Heart right ventricle (tissue), 16 donors: ENCODE data around the gene MSLN. TPM values are rescaled to one million over a fixed set of nuclear protein-coding genes. Genes with fewer than 3 reads are reported as not detected.

Experiments used
- ATAC-seq, 8 donors: fragments of 200-7000 bp; cut with Tn5 transposase; one replicate each; pipeline ENCODE4 v1.9.1; 2020; ENCODE audit warnings: mild to moderate bottlenecking in 8 of 8, moderate library complexity in 8 of 8, moderate number of reproducible peaks in 1 of 8
- DNase-seq, 2 donors: peaks; one replicate each; pipeline ENCODE4 v3.0.0-alpha.2; 2020
- H3K27ac ChIP-seq, 10 donors: fragments of 200-600 bp; sonication (generic) in 2 of 10; one replicate each; pipeline versions ENCODE4 v1.5.0 to v1.8.0; 2020 to 2022; ENCODE audit warnings: mild to moderate bottlenecking in 3 of 10
- H3K27me3 ChIP-seq, 7 donors: fragments of 200-600 bp; one replicate each; pipeline ENCODE4 v1.8.0; 2021 to 2022; ENCODE audit warnings: mild to moderate bottlenecking in 2 of 7
- H3K36me3 ChIP-seq, 9 donors: fragments of 200-600 bp; sonication (generic) in 1 of 9; one replicate each; pipeline versions ENCODE4 v1.5.0 to v1.8.0; 2020 to 2022; ENCODE audit warnings: mild to moderate bottlenecking in 2 of 9
- H3K4me1 ChIP-seq, 9 donors: fragments of 200-600 bp; sonication (generic) in 1 of 9; one replicate each; pipeline versions ENCODE4 v1.5.0 to v1.8.0; 2020 to 2022; ENCODE audit warnings: mild to moderate bottlenecking in 4 of 9
- H3K4me3 ChIP-seq, 10 donors: fragments of 200-600 bp; sonication (generic) in 2 of 10; one replicate each; pipeline versions ENCODE4 v1.5.0 to v1.8.0; 2020 to 2022; ENCODE audit warnings: mild to moderate bottlenecking in 7 of 10, moderate library complexity in 2 of 10
- H3K9me3 ChIP-seq, 11 donors: fragments of 200-600 bp in 10 of 11; sonication (generic) in 2 of 11; one replicate each; pipeline versions ENCODE4 v1.5.0 to v1.8.0; 2013 to 2022; ENCODE audit warnings: mild to moderate bottlenecking in 2 of 11, control low read depth in 1 of 11, moderate library complexity in 1 of 11
- WGBS, 2 donors: extraction: QIAGEN DNeasy Blood & Tissue Kit; methylation state at CpG; one replicate each; pipeline ENCODE4 v1.1.7; 2013; ENCODE audit warnings: inconsistent platforms in 1 of 2; 5-methylcytosine and 5-hydroxymethylcytosine counted together
- intact Hi-C, 10 donors: fragments of 100-400 bp; cut with DNase I; formaldehyde crosslinking; loops; one replicate each; pipeline versions ENCODE4 v1.11.1 to v1.14.2; 2022
- polyA plus RNA-seq, 2 donors: library from polyadenylated mRNA; stranded (reverse); fragments of 200-250 nt; gene quantifications; one replicate each; pipeline ENCODE4 v1.2.3, GENCODE V29; 2013
- total RNA-seq, 10 donors: library from RNA; stranded (reverse); fragmentation: NEBNext Ultra II Directional in 3 of 10; extraction: Animal tissue kit (Norgen Biotek cat#: 25700) in 3 of 10; gene quantifications; one replicate each; pipeline versions ENCODE4 v1.2.1 to v1.2.4, GENCODE V29; 2021 to 2023
- TF ChIP-seq, protein P1 (sequence below), 9 donors: fragments of 200-600 bp; sonication (generic) in 2 of 9; IDR thresholded peaks; one replicate each; pipeline versions ENCODE4 v1.5.0 to v1.8.0; 2021 to 2022; ENCODE audit warnings: antibody characterized with exemption in 9 of 9, mild to moderate bottlenecking in 5 of 9, moderate library complexity in 1 of 9
- donor health status: Arrhythmogenic right ventricular cardiomyopathy.
- donor health status: ischemic (EF 13 %, LVEDD 7.1; RV severe dilation, severe dysfunction).
- donor health status: healthy with polysubstance abuse.
- donor health status: DM: no; HTN: yes; CAD: no.
- donor health status: DM: no; HTN: no; CAD: no.
- donor health status: ischemic (EF 25% LVEDD 6.9; RV normal size, moderate dysfunction).
- donor health status: ischemic (EF 25% LVEDD 5.7; RV mildly dilated, moderate dysfunction).
- donor health status: healthy.
- donor health status: DM: yes; HTN: yes; CAD: no.
- donor health status: Ischemic cardiomyopathy.
- donor health status: ischemic (EF 35%, LVEDD 5.7; RV mildly dilated, moderate dysfunction).
- donor health status: nonischemic (EF 11% LVEDD 7.7; RV severe dilation, severe dysfunction).
- donor health status: DM: yes; HTN: yes; CAD: no.
- donor health status: PGD.
- donor health status: ischemic (EF 29% LVEDD 5.4; RV normal size, mild dysfunction).
- donor health status: nonischemic (EF 23%, LVEDD 6.1; RV moderate dilation, normal function).

The MSLN gene
- total and polyA plus RNA-seq, 12 donors = 0.09 to 4.0 (median 0.28) TPM; not detected in 8

DNA sequence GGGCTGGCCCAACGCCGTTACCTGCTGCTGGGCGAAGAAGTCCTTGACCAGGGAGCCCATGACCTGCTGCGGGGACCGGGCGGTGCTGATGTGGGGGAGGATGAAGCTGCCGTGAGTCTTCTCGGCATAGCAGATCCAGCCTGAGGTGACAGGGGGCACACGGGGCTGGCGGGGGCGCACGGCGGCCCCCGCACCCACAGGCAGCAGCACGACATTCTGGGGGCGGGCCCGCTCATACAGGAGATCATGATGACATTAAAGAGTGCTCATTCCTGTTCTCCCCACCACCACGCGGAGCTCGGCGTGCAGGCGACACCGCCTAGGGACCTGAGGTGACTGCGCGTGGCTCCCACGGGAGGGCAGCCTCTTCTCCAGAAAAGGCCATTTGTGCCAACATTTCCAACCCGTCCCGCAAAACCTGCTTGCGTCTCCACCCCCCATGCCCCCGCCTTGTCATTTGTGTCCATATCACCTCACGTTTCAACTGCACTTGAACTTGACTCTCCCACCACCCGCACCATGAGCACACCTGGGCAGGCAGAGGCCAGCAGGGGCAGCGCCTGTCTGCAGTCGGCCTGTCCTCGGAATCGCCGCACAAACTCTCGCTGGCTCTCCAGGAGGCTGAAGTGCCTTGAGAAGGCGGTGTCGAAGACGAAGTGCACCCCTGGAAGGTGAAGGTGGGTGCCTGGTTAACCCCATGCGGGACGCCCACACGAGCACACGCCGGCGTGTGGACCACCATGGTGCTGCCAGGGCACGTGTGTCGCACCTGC is 26.1 kb upstream of the MSLN start:
- peak in 1 of 2 donors; percentile 19 for DNase-seq

DNA sequence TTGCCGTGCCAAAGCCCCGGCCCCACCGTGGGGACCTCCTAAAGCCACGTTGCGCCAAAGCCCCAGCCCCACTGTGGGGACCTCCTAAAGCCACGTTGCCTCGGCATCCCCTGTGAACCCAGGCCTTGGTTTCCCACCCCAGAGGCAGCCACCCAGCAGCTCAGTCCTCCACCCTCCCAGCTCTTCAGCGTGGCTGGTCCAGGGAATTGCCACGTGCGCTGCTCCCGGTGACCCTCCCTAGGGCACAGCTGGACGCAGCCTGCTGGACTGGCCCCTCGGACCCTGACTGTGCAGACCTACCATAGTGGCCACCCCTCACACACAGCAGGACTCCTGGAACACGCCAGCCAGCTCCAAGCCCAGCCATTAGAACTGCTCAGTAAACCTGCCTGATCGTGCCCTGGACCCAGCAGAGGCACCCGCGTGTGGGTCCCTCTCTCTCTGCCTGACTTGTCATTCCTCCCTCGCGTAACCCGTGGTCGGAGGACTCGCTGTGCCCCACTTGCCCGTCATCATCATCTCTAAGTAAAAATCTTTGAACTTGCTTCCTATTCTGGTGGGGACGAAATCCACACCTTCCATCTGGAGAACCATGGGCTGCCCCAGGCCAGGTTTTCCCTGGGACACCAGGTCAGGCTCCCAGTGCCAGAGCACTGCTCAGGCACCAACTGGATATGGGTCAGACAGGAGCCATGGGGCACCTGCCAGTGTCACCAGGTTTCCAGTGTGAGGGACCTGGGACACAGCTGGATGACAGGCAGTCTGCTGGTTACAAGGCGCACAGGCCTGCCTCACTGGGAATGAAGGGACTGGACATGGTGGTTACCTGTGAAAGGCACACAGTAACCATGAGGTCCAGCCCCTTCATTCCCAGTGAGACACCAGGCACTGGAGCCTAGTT is 25.3 kb upstream of the MSLN start:
- intact Hi-C loops = no loop called here
- H3K4me3 ChIP-seq = no peak overlapping the region
- TF ChIP-seq, protein P1, sequence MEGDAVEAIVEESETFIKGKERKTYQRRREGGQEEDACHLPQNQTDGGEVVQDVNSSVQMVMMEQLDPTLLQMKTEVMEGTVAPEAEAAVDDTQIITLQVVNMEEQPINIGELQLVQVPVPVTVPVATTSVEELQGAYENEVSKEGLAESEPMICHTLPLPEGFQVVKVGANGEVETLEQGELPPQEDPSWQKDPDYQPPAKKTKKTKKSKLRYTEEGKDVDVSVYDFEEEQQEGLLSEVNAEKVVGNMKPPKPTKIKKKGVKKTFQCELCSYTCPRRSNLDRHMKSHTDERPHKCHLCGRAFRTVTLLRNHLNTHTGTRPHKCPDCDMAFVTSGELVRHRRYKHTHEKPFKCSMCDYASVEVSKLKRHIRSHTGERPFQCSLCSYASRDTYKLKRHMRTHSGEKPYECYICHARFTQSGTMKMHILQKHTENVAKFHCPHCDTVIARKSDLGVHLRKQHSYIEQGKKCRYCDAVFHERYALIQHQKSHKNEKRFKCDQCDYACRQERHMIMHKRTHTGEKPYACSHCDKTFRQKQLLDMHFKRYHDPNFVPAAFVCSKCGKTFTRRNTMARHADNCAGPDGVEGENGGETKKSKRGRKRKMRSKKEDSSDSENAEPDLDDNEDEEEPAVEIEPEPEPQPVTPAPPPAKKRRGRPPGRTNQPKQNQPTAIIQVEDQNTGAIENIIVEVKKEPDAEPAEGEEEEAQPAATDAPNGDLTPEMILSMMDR (IDR thresholded peaks at IDR 0.05) = no peak
- WGBS, 2 donors = 95 to 96% methylated on average over 25 of the region's 25 CpGs
- H3K36me3 ChIP-seq = peaks cover 0 to 90% (median 34%) of the 10 kb centered on the region in 9 donors
- peaks cover 5 to 11% (median 9%) of the 10 kb centered on the region in 9 donors for H3K4me1 ChIP-seq
- H3K27ac ChIP-seq = no peak overlapping the region
- DNase-seq = no peak
- no peak for ATAC-seq
- no peaks in the 10 kb centered on the region for H3K27me3 ChIP-seq
- H3K9me3 ChIP-seq = no peaks in the 10 kb centered on the region

More for the DNA sequence above, 26.1 kb upstream of the MSLN start:
- ATAC-seq = no peak
- 91 to 93% methylated on average over 49 of the region's 49 CpGs for WGBS, 2 donors
- Histone ChIP-seq H3K36me3 (peaks cover 0 to 94% (median 34%) of the 10 kb centered on the region in 9 donors), H3K9me3 (no peaks in the 10 kb centered on the region), H3K4me1 (peaks cover 0 to 3% (median under 1%) of the 10 kb centered on the region in 9 donors), H3K27me3 (no peaks in the 10 kb centered on the region), H3K27ac (no peak overlapping the region), H3K4me3 (no peak overlapping the region)
- intact Hi-C loops = no loop called here
- TF ChIP-seq, protein P1 (IDR thresholded peaks at IDR 0.05) = no peak

GRCh38 chr16:735982-736453 is 24.5 kb upstream of the MSLN start:
- Histone ChIP-seq H3K9me3 (no peaks in the 10 kb centered on the region), H3K27ac (no peak overlapping the region), H3K4me3 (no peak overlapping the region), H3K4me1 (peaks cover 7 to 14% (median 11%) of the 10 kb centered on the region in 9 donors), H3K27me3 (no peaks in the 10 kb centered on the region), H3K36me3 (peaks cover 0 to 83% (median 34%) of the 10 kb centered on the region in 9 donors)
- ATAC-seq = no peak
- no peak for DNase-seq
- WGBS, 2 donors = 90 to 91% methylated on average over 13 of the region's 13 CpGs
- intact Hi-C loops = no loop called here
- TF ChIP-seq, protein P1 (IDR thresholded peaks at IDR 0.05) = no peak

- no peak overlapping the region for H3K4me3 ChIP-seq
- intact Hi-C loops = no loop called here
- no peak for ATAC-seq
- TF ChIP-seq, protein P1 (IDR thresholded peaks at IDR 0.05) = no peak
- 95% methylated on average over 29 of the region's 29 CpGs for WGBS, 2 donors
- no peak overlapping the region for H3K27ac ChIP-seq
- no peaks in the 10 kb centered on the region for H3K9me3 ChIP-seq
- H3K36me3 ChIP-seq = peaks cover 0 to 74% (median 31%) of the 10 kb centered on the region in 9 donors
- peaks cover 7 to 19% (median 15%) of the 10 kb centered on the region in 9 donors for H3K4me1 ChIP-seq
- H3K27me3 ChIP-seq = peaks cover 0 to 4% (median 0%) of the 10 kb centered on the region in 7 donors
- no peak for DNase-seq
Observed at GRCh38 chr16:736936-737481, 23.5 kb upstream of the MSLN start.
